ENCODE data around the gene LDLR. TPM values are rescaled to one million over a fixed set of nuclear protein-coding genes. Genes with fewer than 3 reads are reported as not detected.
A peak's percentile ranks its signal among the peaks of the same experiment; 100 is the strongest.

Gene LDLR
- total and polyA plus RNA-seq, 8 donors, result 8.9 to 43.4 (median 26.5) TPM

GRCh38 chr19:11140896-11141295 lies 51.6 kb downstream of the LDLR start:
- intact Hi-C loops (cut with DNase I), result no loop called here
- DNase-seq (no peak), ATAC-seq (no peak), FAIRE-seq (no peak)
- Histone ChIP-seq H3K27me3 (no peaks in the 10 kb centered on the region), H3K27ac (no peak overlapping the region), H3K4me1 (peaks cover 4 to 25% (median 12%) of the 10 kb centered on the region in 3 donors), H3K36me3 (no peaks in the 10 kb centered on the region), H3K9me3 (no peaks in the 10 kb centered on the region), H3K4me3 (no peak overlapping the region)
- no peak for TF ChIP-seq CTCF (IDR thresholded peaks at IDR 0.05)
- WGBS, 2 donors, result 95 to 97% methylated on average over 9 of the region's 9 CpGs

- Histone ChIP-seq H3K9me3 (no peaks in the 10 kb centered on the region), H3K4me1 (peaks cover 4 to 25% (median 12%) of the 10 kb centered on the region in 3 donors), H3K27me3 (no peaks in the 10 kb centered on the region), H3K27ac (peak overlapping the region; percentile 10 to 88 (median 86)), H3K4me3 (no peak overlapping the region), H3K36me3 (no peaks in the 10 kb centered on the region)
- 80 to 88% methylated on average over 9 of the region's 9 CpGs for WGBS, 2 donors
- DNase-seq (no peak), ATAC-seq (no peak), FAIRE-seq (no peak)
- intact Hi-C loops (cut with DNase I), result no loop called here
- TF ChIP-seq CTCF (IDR thresholded peaks at IDR 0.05), result no peak
Measured at GRCh38 chr19:11141937-11142527, 52.8 kb downstream of the LDLR start.

- TF ChIP-seq CTCF (IDR thresholded peaks at IDR 0.05), result no peak
- H3K9me3 ChIP-seq, result no peaks in the 10 kb centered on the region
- DNase-seq (peak; percentile 73 to 90 (median 84)), FAIRE-seq (no peak), ATAC-seq (peak; percentile 68 to 76 (median 74))
- peak overlapping the region; percentile 84 to 94 (median 88) for H3K27ac ChIP-seq
- H3K27me3 ChIP-seq, result no peaks in the 10 kb centered on the region
- peaks cover 4 to 25% (median 12%) of the 10 kb centered on the region in 3 donors for H3K4me1 ChIP-seq
- intact Hi-C loops (cut with DNase I), result no loop called here
- peak overlapping the region in 1 of 4 donors; percentile 0 for H3K4me3 ChIP-seq
- 35 to 40% methylated on average over 20 to 22 of the region's 22 CpGs for WGBS, 2 donors
- H3K36me3 ChIP-seq, result no peaks in the 10 kb centered on the region
Measured at GRCh38 chr19:11142528-11143171, 53.4 kb downstream of the LDLR start.

- DNase-seq (no peak), FAIRE-seq (no peak), ATAC-seq (no peak)
- H3K4me3 ChIP-seq, result no peak overlapping the region
- no peak for TF ChIP-seq CTCF (IDR thresholded peaks at IDR 0.05)
- peaks cover 4 to 12% (median 5%) of the 10 kb centered on the region in 3 donors for H3K4me1 ChIP-seq
- no peaks in the 10 kb centered on the region for H3K27me3 ChIP-seq
- intact Hi-C loops (cut with DNase I), result no loop called here
- no peaks in the 10 kb centered on the region for H3K36me3 ChIP-seq
- H3K27ac ChIP-seq, result no peak overlapping the region
- H3K9me3 ChIP-seq, result no peaks in the 10 kb centered on the region
- WGBS, 2 donors, result 95 to 99% methylated on average over 3 of the region's 3 CpGs
Measured at GRCh38 chr19:11145536-11145924, 56.3 kb downstream of the LDLR start.

- Histone ChIP-seq H3K4me1 (peaks cover 0 to 10% (median 6%) of the 10 kb centered on the region in 3 donors), H3K36me3 (no peaks in the 10 kb centered on the region), H3K27ac (no peak overlapping the region), H3K27me3 (no peaks in the 10 kb centered on the region), H3K4me3 (no peak overlapping the region), H3K9me3 (no peaks in the 10 kb centered on the region)
- DNase-seq (no peak), FAIRE-seq (no peak), ATAC-seq (no peak)
- 91 to 94% methylated on average over 14 of the region's 14 CpGs for WGBS, 2 donors
- intact Hi-C loops (cut with DNase I), result no loop called here
- no peak for TF ChIP-seq CTCF (IDR thresholded peaks at IDR 0.05)
Measured at GRCh38 chr19:11148001-11148400, 58.7 kb downstream of the LDLR start.

Measured in pancreas (tissue), 10 donors.